ENCODE results near the gene CHODL.

Gene CHODL

GRCh38 chr21:18244671-18245463 is at the start of gene CHODL:
Gene CHODL, plus strand, starts transcription at chr21:18244833. Its CDS starts 391 bp downstream, at chr21:18245224.
- DNase-seq: no peak

- no peak for DNase-seq
Observed at GRCh38 chr21:18204931-18205330, 39.7 kb upstream of the CHODL start.

GRCh38 chr21:18218331-18218730 is 26.3 kb upstream of the CHODL start:
- no peak for DNase-seq

GRCh38 chr21:18220498-18220897 is 24.1 kb upstream of the CHODL start:
- DNase-seq: no peak

- no peak for DNase-seq
Observed at GRCh38 chr21:18222346-18222745, 22.3 kb upstream of the CHODL start.

GRCh38 chr21:18228060-18228739 is 16.4 kb upstream of the CHODL start:
- DNase-seq: no peak

GRCh38 chr21:18235545-18235944 is 9.1 kb upstream of the CHODL start:
- DNase-seq: no peak

GRCh38 chr21:18245464-18245967 is 883 bp downstream of the CHODL start:
- no peak for DNase-seq

GRCh38 chr21:18248171-18248570 is 3.5 kb downstream of the CHODL start:
- DNase-seq: no peak

- no peak for DNase-seq
Observed at GRCh38 chr21:18249672-18250071, 5.0 kb downstream of the CHODL start.

- DNase-seq: no peak
Observed at GRCh38 chr21:18251065-18251464, 6.4 kb downstream of the CHODL start.

GRCh38 chr21:18252256-18252655 is 7.6 kb downstream of the CHODL start:
- no peak for DNase-seq

GRCh38 chr21:18252680-18253079 is 8.0 kb downstream of the CHODL start:
- no peak for DNase-seq

GRCh38 chr21:18253221-18253620 is 8.6 kb downstream of the CHODL start:
- DNase-seq: no peak

- DNase-seq: no peak
Observed at GRCh38 chr21:18253799-18254198, 9.2 kb downstream of the CHODL start.

GRCh38 chr21:18265944-18266343 is 21.3 kb downstream of the CHODL start:
- no peak for DNase-seq

GRCh38 chr21:18267496-18267895 is 22.9 kb downstream of the CHODL start:
- DNase-seq: no peak

- no peak for DNase-seq
Observed at GRCh38 chr21:18268906-18269305, 24.3 kb downstream of the CHODL start.

GRCh38 chr21:18269856-18270255 is 25.2 kb downstream of the CHODL start:
- no peak for DNase-seq

GRCh38 chr21:18273400-18273799 is 28.8 kb downstream of the CHODL start:
- no peak for DNase-seq

- DNase-seq: no peak
Observed at GRCh38 chr21:18274370-18274769, 29.7 kb downstream of the CHODL start.

GRCh38 chr21:18275781-18276180 is 31.1 kb downstream of the CHODL start:
- DNase-seq: no peak

GRCh38 chr21:18285379-18285778 is 40.7 kb downstream of the CHODL start:
- DNase-seq: no peak

GRCh38 chr21:18289876-18290275 is 45.2 kb downstream of the CHODL start:
- no peak for DNase-seq
